Measurements from ENCODE around the gene PRCP.
A peak's percentile ranks its signal among the peaks of the same experiment; 100 is the strongest.
"Not testable (repeated sequence)": the region's sequence is repeated elsewhere in the genome, so short reads cannot be mapped to it uniquely, and the experiment has no call there.

PRCP gene

DNA sequence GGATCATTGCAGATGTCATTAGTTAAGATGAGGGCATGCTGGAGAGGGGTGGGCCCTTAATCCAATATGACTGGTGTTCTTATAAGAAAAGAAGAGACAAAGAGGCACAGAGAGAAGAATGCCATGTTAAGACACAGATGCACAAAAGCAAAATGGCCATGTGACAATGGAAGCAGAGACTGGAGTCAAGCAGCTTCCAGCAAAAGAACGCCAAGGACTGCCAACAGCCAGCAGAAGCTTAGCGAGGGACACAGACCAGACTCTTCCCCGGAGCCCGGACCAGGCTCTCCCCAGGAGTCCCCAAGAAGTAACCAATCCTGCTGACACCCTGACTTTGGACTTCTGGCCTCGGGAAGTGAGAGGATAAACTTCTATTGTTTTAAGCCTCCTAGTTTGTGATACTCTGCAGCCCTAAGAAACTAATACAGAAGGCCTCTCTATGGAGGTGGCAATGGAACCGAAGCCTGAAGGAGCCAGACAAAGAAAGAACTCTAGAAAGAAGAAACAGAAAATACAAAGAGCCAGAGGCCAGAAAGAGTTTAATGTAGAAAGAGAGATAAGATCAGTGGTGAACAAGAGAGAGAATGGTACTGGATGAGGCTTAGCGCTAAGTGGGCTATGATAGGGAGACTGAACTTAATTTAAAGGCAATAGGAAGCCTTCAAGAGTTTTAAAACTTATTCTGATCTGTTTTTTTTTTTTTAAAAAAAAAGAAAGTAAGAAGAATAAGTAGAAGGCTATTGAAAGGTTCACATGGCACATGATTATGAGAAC, 27.7 kb downstream of the PRCP start:
- no peak for DNase-seq (ENCODE audit: low read depth, low spot score)

- DNase-seq (ENCODE audit: low read depth, low spot score), result no peak
Observed at GRCh38 chr11:82871646-82872045, 28.6 kb downstream of the PRCP start.

DNA sequence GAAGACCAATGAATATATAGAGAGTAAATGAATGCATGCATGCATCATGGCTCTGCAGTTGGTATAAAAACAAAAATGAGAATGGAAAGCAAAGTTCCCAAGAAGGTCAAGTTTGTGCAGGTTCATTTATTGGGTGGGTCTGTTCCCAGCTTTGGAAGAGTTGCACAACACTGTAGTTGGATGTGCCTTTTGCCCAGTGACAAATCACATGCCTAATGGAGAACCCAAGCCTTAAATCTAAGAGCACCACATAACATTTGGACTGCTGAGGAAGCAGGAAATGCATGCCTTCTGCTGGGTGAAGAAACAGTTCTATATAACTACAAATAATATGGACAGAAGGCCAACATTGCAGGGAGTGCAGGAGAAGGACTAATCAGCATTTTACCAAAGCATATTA, 30.6 kb downstream of the PRCP start:
- no peak for DNase-seq (ENCODE audit: low read depth, low spot score)

DNA sequence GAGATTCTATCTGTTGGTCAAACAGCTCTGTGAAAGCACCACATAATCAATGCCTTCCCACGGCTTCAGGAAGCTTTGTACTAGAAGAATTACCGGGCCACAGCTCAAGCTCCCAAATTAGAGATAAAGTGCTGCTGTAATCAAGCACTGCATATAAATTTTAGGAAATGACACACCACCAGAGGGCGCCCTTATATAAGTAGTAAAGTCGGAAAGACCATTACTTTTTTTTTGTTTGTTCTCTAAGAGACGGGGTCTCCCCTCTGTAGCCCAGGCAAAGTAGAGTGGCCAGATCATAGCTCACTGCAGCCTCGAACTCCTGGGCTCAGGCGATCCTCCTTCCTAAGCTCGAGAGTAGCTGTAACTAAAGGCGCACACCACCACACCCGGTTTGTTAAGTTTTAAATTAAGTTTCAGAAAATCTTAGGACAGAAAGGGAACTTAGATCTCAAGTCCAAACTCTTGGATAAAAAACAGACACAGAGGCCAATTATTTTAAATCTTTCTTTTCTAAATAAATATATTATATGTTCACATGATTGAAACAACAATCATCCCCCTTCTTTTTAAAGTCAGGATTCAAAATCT, 32.6 kb downstream of the PRCP start:
- peak; percentile 71 for DNase-seq (ENCODE audit: low read depth, low spot score)

DNA sequence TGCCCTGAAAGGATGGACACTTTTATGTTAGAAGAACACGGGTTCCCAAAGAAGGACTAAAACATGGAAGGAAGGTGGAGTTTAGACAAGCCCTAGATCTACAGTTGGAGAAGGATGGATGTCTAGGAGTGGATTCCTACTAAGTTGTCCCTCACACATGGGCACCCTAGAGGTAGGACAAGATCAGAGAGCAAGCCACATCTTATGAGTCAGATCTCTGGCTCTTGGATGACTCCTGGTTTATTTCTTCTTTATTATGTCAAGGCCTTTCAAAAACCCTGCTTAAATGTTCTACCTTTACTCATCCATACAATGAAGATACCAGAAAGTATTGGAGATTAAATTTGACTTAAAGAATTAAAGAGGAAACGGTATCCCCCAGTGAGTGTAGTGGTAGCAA, 34.4 kb downstream of the PRCP start:
- no peak for DNase-seq (ENCODE audit: low read depth, low spot score)

DNA sequence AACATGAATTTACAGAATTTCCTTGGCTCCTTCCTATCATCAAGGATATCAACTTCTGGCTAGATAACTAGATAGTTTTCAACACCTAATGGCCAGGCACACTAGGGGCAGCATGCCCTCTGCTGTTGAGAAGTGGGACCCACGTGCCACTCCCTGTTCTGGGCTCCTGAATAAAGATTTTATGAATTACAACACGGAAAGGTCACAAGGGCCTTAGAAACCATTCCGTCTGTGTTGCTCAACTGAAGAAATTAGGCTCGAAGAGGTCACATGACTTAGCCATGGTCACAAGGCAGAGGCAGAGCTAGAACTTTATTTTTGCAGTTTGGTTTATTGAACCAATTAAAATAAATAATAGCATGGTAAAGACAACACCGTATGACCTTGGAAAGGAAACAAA, 36.0 kb downstream of the PRCP start:
- no peak for DNase-seq (ENCODE audit: low read depth, low spot score)

GRCh38 chr11:82863209-82863608, 37.0 kb downstream of the PRCP start:
- DNase-seq (ENCODE audit: low read depth, low spot score), result no peak

GRCh38 chr11:82862379-82862778, 37.9 kb downstream of the PRCP start:
- DNase-seq (ENCODE audit: low read depth, low spot score), result no peak

DNA sequence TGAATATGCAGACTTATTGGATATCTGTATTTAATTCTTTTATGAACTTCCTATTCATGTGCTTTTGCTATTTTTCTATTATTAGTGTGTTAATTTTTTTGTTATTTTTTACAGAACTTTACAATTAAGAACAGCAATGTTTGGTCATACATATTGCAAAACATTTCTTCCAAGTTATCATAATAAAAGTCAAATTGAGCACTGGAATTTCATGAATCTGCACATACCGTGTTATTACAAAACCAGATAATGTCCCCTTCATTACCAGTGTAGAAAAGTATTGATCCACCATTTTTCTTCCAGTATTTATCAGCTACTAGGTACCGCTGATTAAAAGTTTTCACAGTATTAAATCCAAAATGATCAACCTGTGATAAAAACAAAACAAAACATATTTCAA, 40.5 kb downstream of the PRCP start:
- DNase-seq (ENCODE audit: low read depth, low spot score), result no peak

GRCh38 chr11:82858556-82859091, 41.6 kb downstream of the PRCP start:
- DNase-seq (ENCODE audit: low read depth, low spot score), result no peak

DNA sequence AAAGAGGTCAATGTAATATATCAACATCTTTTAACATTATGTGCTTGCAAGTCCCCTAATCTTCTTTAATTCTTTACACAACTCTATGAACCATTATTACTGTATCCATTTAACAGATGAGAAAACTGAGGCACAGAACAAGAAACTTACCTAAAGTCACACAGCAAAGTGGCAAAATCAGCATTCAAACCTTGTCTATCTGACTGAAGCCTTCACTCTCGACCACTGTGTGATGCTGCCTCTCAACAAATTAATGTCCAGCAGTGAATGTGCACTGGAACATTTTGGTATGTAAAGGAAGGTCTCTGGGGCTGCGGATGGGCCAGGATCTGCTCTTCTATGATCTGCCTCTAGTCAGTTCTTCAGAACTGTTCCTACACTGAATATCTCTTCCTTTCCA, 42.1 kb downstream of the PRCP start:
- DNase-seq (ENCODE audit: low read depth, low spot score), result no peak

- DNase-seq (ENCODE audit: low read depth, low spot score), result no peak
Observed at GRCh38 chr11:82857145-82857544, 43.1 kb downstream of the PRCP start.

DNA sequence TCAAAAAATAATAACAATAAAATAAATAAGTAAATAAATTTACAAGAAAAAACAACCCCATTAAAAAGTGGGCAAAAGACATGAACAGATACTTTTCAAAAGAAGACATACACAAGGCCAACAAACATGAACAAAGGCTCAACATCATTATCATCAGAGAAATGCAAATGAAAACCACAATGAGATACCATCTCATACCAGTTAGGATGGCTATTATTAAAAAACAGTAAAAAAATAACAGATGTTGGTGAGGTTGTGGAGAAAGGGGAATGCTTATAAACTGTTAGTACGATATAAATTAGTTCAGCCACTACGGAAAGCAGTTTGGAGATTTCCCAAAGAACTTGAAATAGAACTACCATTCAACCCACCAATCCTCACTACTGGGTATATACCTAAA, 44.6 kb downstream of the PRCP start:
- DNase-seq (ENCODE audit: low read depth, low spot score), result no peak

GRCh38 chr11:82854916-82855315, 45.3 kb downstream of the PRCP start:
- DNase-seq (ENCODE audit: low read depth, low spot score), result not testable (repeated sequence)

DNA sequence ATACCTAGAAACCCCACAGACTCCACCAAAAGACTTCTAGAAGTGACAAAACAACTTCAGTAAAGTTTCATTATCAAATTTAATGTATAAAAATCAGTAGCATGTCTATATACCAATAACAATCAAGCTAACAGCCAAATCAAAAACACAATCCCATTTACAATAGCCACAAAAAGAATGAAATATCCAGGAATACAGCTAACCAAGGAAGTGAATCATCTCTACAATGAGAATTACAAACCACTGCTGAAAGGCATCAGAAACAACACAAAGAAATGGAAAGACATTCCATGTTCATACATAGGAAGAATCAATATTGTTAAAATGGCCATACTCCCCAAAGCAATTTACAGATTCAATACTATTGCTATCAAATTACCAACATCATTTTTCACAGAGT, 46.0 kb downstream of the PRCP start:
- DNase-seq (ENCODE audit: low read depth, low spot score), result no peak

DNA sequence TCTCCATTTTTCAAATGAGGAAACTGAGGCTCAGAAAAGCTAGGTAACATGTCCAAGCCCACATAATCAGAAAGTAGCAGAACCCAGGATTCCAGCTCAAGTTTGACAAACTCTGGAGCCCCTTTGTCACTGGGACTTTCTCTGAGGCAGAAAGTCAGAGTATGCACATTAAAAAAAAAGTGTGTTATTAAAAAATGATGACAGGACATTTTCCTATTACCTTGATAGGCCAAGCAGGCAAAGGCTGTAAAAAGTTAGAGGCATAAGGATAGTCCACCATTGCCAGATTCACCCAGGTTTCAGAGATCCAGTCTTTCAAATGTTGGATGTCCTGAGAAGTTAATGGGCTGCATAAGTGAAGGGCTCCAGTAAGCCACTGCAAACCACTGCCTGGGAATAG, 51.4 kb downstream of the PRCP start:
- DNase-seq (ENCODE audit: low read depth, low spot score), result no peak

GRCh38 chr11:82845356-82846353, 54.6 kb downstream of the PRCP start:
- DNase-seq (ENCODE audit: low read depth, low spot score), result no peak

GRCh38 chr11:82843057-82843795, 57.0 kb downstream of the PRCP start:
- DNase-seq (ENCODE audit: low read depth, low spot score), result no peak

GRCh38 chr11:82842019-82842418, 58.2 kb downstream of the PRCP start:
- DNase-seq (ENCODE audit: low read depth, low spot score), result no peak

DNA sequence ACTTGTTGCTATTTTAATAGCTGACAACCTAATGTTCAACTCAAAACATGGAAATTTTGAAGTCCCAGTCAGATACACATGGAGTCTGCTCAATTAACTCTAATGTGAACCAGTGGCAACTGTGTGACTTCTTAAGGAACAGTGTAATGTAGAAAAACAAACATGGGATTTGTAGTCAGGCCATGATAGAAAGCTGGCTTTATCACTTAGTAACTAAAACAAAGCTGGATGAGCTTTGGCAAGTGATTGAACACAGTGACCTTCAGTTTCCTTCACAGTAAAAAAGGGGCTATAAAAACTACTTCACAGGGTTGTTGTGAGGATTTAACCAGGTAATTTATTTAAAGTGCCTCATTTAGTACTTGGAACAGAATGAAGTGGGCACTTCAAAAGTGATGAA, 62.6 kb downstream of the PRCP start:
- no peak for DNase-seq (ENCODE audit: low read depth, low spot score)

- no peak for DNase-seq (ENCODE audit: low read depth, low spot score)
Observed at GRCh38 chr11:82832983-82833382, 67.2 kb downstream of the PRCP start.
